HEK293T (cell line): ENCODE results near the gene BHLHE23.

Experiments used
- CTCF ChIA-PET: fragments of 350-600 bp; formaldehyde crosslinking; extraction: SDS; loops from one replicate; lab custom pipeline; 2021; ENCODE audit warnings: antibody characterized with exemption, inconsistent platforms; lab: Yijun Ruan, JAX
- POLR2A ChIA-PET: fragments of 350-600 bp; formaldehyde crosslinking; extraction: SDS; loops from one replicate; lab custom pipeline; 2020; ENCODE audit warnings: antibody characterized with exemption, inconsistent platforms; lab: Yijun Ruan, JAX
- DNase-seq: peaks from one replicate; pipeline ENCODE4 v3.0.0; 2012; ENCODE audit warnings: mixed read lengths; ENCODE audit errors: extremely low spot score
- ARNT ChIP-seq: fragments of 450-650 bp; IDR thresholded peaks from 2 replicates; pipeline ENCODE4 v1.6.1; 2017; ENCODE audit warnings: mild to moderate bottlenecking
- BHLHE40 ChIP-seq: fragments of 450-650 bp; IDR thresholded peaks from 2 replicates; pipeline ENCODE4 v1.6.1; 2016; ENCODE audit warnings: mild to moderate bottlenecking, moderate library complexity, borderline replicate concordance
- CTBP1 ChIP-seq: fragments of 450-650 bp; IDR thresholded peaks from 2 replicates; pipeline ENCODE4 v1.6.1; 2016; ENCODE audit warnings: borderline replicate concordance
- ELF4 ChIP-seq: fragments of 450-650 bp; IDR thresholded peaks from 2 replicates; pipeline ENCODE4 v1.6.1; 2017; ENCODE audit warnings: antibody characterized with exemption
- FOXA1 ChIP-seq: fragments of 450-650 bp; IDR thresholded peaks from 2 replicates; pipeline ENCODE4 v1.6.1; 2016; ENCODE audit warnings: mild to moderate bottlenecking
- FOXK2 ChIP-seq: fragments of 450-650 bp; IDR thresholded peaks from 2 replicates; pipeline ENCODE4 v1.6.1; 2016; ENCODE audit warnings: mild to moderate bottlenecking
- FOXM1 ChIP-seq: fragments of 450-650 bp; IDR thresholded peaks from 2 replicates; pipeline ENCODE4 v1.6.1; 2017; ENCODE audit warnings: mild to moderate bottlenecking, borderline replicate concordance
- HDGF ChIP-seq: fragments of 450-650 bp; IDR thresholded peaks from 2 replicates; pipeline ENCODE4 v1.6.1; 2017; ENCODE audit warnings: antibody characterized with exemption, borderline replicate concordance
- L3MBTL2 ChIP-seq: fragments of 450-650 bp; conservative IDR thresholded peaks from 2 replicates; pipeline ENCODE4 v1.6.1; 2016; ENCODE audit warnings: mild to moderate bottlenecking
- LEF1 ChIP-seq: fragments of 450-650 bp; IDR thresholded peaks from 2 replicates; pipeline ENCODE4 v1.6.1; 2017; ENCODE audit warnings: mild to moderate bottlenecking, borderline replicate concordance
- NFRKB ChIP-seq: fragments of 450-650 bp; IDR thresholded peaks from 2 replicates; pipeline ENCODE4 v1.6.1; 2016; ENCODE audit warnings: mild to moderate bottlenecking, moderate library complexity
- PKNOX1 ChIP-seq: fragments of 450-650 bp; IDR thresholded peaks from 2 replicates; pipeline ENCODE4 v1.6.1; 2016
- SP1 ChIP-seq: fragments of 450-650 bp; IDR thresholded peaks from 2 replicates; pipeline ENCODE4 v1.6.1; 2017
- SUZ12 ChIP-seq: fragments of 450-650 bp; IDR thresholded peaks from 2 replicates; pipeline ENCODE4 v1.6.1; 2016; ENCODE audit warnings: mild to moderate bottlenecking
- TARDBP ChIP-seq: fragments of 450-650 bp; IDR thresholded peaks from 2 replicates; pipeline ENCODE4 v1.6.1; 2016
- ZNF384 ChIP-seq: fragments of 450-650 bp; IDR thresholded peaks from 2 replicates; pipeline ENCODE4 v1.6.1; 2016

BHLHE23 gene

GRCh38 chr20:62966212-62967148 lies 40.3 kb downstream of the BHLHE23 start:
- TF ChIP-seq SUZ12 (no peak), SP1 (no peak), NFRKB (no peak)
- CTCF ChIA-PET: no interaction called here
- POLR2A ChIA-PET: no interaction called here
- DNase-seq: no peak

- TF ChIP-seq FOXK2: no peak
- TF ChIP-seq BHLHE40: no peak
- TF ChIP-seq LEF1: no peak
- no peak for TF ChIP-seq SP1
- no peak for TF ChIP-seq ARNT
- no peak for TF ChIP-seq FOXA1
- TF ChIP-seq PKNOX1: no peak
- no peak for TF ChIP-seq NFRKB
- TF ChIP-seq ELF4: no peak
- TF ChIP-seq CTBP1: no peak
- no peak for TF ChIP-seq FOXM1
- TF ChIP-seq TARDBP: no peak
- TF ChIP-seq ZNF384: no peak
- TF ChIP-seq SUZ12: no peak
- CTCF ChIA-PET: no interaction called here
- POLR2A ChIA-PET: no interaction called here
- DNase-seq: no peak
These were observed 41.4 kb downstream of the BHLHE23 start for GRCh38 chr20:62965363-62965771.

GRCh38 chr20:62964700-62965099 lies 42.1 kb downstream of the BHLHE23 start:
- CTCF ChIA-PET: no interaction called here
- TF ChIP-seq FOXA1 (no peak), PKNOX1 (no peak), FOXM1 (no peak), ZNF384 (no peak), ARNT (no peak), ELF4 (no peak), SUZ12 (no peak), TARDBP (no peak), CTBP1 (no peak), HDGF (no peak), FOXK2 (no peak), SP1 (no peak), L3MBTL2 (no peak), NFRKB (no peak), LEF1 (no peak), BHLHE40 (no peak)
- POLR2A ChIA-PET: no interaction called here
- DNase-seq: no peak

GRCh38 chr20:62963614-62964397 lies 43.0 kb downstream of the BHLHE23 start:
- ChIA-PET CTCF (no interaction called here), POLR2A (no interaction called here)
- TF ChIP-seq PKNOX1 (no peak), ZNF384 (no peak), NFRKB (no peak), SUZ12 (no peak), BHLHE40 (no peak), ELF4 (no peak), L3MBTL2 (no peak), LEF1 (no peak), CTBP1 (no peak), SP1 (no peak), FOXA1 (no peak), FOXM1 (no peak), FOXK2 (no peak), HDGF (no peak), TARDBP (no peak)
- no peak for DNase-seq

- DNase-seq: no peak
- TF ChIP-seq FOXK2: no peak
- TF ChIP-seq TARDBP: no peak
- TF ChIP-seq ZNF384: no peak
- no peak for TF ChIP-seq SP1
- no peak for TF ChIP-seq CTBP1
- TF ChIP-seq BHLHE40: no peak
- TF ChIP-seq NFRKB: no peak
- TF ChIP-seq PKNOX1: no peak
- TF ChIP-seq ARNT: no peak
- TF ChIP-seq LEF1: no peak
- TF ChIP-seq ELF4: no peak
- no peak for TF ChIP-seq L3MBTL2
- TF ChIP-seq FOXM1: no peak
- ChIA-PET CTCF (no interaction called here), POLR2A (no interaction called here)
These were observed 43.7 kb downstream of the BHLHE23 start for GRCh38 chr20:62962891-62963613.
